ENCODE data around the gene NOL9. TPM values are rescaled to one million over a fixed set of nuclear protein-coding genes. Genes with fewer than 3 reads are reported as not detected.

Gene NOL9
- total RNA-seq, 1 donor from 2014 or later: 11.1 TPM

DNA sequence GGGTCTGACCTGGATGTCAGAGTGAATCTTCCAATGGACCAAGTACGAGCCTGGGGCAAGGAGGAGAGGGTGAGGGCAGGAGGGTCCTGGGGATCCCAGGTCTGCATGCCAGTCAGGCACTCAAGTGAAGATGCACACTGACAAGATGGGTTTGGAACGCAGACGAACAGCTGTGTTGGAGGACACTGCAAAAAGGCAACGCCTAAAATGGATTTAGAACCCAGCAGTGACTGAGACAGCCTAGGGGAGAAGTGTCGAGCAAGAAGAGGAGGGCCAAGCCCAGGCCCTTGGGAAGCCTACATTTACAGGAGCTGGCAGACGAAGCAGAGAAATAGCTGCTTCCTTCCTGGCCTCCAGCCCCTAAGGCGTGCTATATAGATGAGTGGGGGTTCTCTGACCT is 25.8 kb downstream of the NOL9 start:
- ATAC-seq: no peak
- DNase-seq (ENCODE audit: low spot score): no peak

DNA sequence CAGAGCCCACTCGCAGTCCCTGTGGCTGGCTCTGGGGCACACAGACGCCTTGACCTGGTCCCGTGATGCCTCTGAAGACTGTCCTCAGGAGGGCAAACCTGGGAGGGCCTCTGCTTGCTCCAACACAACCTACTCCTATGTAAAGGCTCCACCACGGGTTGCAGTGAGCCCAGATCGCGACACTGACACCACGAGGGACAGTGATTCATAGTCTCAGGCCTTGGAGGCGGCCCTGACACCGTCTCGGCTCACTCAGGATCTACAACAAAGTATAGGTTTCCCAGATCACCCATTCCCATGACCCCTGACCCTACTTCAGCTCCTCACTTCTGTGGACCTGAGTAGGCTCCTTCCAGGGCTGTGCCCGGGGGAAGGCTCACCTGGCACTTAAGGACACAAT is 28.0 kb downstream of the NOL9 start:
- ATAC-seq: no peak
- DNase-seq (ENCODE audit: low spot score): no peak

DNA sequence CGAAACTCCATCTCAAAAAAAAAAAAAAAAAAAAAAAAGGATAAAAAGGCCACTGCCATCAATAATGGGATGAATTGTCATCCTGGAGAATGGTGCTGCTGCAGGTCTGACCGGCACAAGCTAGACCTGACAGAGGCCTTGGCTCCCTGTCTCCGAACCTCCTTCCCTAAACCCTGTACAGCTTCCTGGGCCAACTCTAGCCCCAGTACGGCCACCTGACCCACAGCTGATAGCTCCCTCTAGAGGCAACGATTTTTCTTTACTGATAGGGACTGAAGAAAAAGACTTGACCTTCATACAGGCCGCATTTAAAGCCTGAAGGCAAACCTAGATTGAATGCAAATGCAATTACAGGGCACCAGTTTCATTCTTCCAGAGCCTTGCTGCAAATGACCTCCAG is 30.7 kb downstream of the NOL9 start:
- DNase-seq (ENCODE audit: low spot score) (no peak), ATAC-seq (peak; percentile 70)

DNA sequence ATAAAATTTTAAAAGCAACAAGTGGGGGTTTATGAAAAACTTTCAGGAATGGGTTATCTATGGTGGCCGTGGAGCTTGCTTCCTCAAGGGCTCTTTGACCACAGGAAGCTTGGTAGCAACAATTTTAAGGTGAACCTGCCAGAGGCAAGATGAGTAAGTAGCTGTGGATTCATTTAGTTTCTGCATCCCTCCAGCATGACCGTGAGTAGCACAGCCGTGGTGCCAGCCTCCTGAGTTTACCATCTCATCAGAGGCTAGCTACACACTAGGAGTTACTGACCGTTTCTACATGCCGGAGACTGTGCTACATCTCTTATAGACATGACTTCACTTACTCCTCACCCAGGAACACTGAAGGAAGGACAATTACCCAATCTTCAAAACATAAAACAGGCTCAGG is 32.8 kb downstream of the NOL9 start:
- ATAC-seq: no peak
- DNase-seq (ENCODE audit: low spot score): no peak

DNA sequence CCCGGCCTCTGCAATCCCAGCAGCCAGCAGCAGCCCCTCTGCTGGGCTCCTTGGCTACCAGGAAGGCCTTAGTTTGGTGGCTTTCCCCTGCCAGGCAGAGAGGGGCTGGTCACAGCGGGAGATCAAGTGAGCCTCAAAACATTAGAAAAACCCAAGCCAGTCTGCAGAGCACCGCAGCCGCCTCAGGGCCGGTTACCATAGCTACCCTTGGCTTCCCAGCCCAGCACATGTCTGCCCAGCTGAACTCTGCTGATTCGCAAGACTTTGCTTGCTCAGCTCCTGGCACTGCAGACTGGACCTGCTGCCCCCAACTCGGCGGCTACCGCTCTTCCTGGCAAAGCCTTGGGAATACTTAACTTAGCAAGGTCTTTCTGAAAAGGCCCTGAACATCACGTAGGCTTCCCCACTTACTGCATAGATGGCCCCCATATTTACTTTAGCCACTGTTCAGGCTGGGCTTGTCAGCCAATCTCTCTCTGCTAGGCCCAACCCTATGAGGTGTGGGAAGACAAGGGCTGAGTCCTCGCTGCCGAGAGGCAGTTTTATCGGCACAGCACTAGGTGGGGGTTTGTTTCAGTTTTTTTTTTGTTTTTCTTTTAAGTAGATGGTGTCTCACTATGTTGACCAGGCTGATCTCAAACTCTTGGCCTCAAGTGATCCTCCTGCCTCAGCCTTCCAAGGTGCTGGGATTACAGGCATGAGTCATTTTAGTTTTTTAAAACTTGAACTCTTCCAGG is 34.2 kb downstream of the NOL9 start:
- DNase-seq (ENCODE audit: low spot score): no peak
- ATAC-seq: peak; percentile 94

DNA sequence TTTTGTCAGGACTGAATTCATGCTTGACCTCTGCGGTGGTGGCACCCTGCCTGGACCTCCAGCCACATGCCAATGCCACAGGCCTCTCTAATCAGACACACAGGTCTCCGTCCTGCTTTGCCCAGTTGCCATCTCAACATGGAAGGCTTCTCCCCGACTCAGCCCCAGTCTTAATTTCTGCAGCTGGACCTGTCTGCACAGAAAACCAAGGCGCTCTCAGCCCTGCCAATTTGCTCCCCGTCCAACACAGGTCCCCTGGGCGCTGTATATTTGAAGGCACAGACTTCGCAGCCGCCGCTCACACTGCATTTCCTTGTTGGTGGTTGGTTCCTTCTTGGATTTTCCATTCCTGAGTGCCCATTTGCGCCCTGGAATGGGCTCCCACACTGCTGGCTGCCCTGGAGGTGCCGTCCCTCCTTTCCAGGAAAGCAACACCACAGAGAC is 34.8 kb downstream of the NOL9 start:
- peak; percentile 42 for ATAC-seq
- no peak for DNase-seq (ENCODE audit: low spot score)

DNA sequence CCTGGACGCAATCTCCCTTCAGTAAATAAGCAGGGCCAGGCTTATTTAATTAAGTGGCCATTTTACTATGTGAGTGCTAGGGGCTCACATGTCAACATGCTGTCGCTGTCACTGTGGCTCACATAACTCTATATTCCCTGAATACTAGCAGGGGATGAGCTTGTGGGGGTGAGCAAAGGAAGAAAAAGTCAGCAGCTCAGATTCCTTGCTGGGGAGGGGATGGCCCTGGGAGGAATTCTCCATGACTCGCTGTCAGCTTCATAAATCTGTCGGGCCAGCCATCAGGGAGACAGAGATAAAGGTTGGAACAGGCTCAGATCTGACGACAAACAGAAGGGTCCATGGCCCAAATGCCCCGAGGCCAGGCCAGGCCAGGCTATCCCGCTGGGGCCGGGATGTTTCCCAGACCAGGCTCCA is 36.9 kb downstream of the NOL9 start:
- DNase-seq (ENCODE audit: low spot score) (no peak), ATAC-seq (no peak)

DNA sequence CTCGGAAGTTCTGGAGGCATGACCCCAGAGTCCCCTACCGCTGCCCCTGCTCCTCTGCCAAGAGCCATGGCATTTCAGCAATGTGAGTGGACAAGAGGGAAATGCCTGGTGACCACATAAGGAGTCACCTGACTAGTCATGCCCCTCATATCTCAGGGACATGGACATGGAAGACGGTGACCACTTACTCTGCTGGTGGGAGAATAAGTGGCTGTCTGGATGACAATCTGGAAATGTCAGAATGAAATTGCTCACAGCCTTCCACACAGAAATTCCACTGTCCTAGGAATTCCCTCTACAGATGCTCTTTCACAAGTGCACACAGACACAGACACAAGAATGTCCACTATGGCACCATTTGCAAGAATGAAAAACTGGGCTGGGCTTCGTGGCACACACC is 38.5 kb downstream of the NOL9 start:
- DNase-seq (ENCODE audit: low spot score): no peak
- no peak for ATAC-seq

DNA sequence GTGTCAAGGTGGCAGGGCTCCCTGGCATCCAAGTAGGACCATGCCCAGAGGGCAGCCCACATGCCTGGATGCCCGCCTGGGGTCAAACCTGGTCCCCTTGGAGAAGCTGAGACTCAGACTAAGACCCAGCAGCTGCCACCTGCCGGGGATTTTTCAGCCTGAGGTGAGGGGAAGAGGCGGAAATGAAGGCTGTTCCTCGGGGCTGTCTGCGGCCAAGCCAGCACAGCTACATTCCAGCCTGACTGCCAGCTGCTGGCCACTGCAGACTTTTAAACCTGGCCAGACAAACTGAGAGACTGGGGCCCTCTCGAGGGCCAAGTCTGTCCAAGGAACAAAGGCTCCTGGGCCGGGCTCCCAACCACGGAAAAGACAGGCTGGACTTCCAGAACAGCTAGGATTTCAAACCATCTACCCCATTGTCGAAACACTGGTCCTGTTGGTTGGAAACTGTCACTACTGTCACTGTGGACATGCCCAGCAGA is 41.0 kb downstream of the NOL9 start:
- no peak for ATAC-seq
- DNase-seq (ENCODE audit: low spot score): no peak

DNA sequence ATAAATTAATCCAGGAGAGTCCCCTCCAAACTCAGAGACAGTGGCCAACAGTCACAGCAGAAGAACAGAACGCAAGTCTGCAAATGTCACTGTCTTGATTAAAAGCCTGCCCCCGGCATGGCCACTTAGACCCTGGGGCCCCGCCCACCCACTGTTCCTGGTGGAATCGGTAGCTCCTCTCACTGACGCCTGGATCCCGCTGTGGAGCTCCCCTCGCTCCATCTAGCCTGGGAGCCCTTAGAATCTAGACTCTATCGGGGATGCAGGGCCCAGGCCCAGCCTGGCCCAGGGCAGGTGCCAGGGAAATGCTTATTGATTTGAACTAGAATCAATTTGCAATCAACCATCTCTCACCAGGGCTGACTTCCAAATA is 41.4 kb downstream of the NOL9 start:
- ATAC-seq (no peak), DNase-seq (ENCODE audit: low spot score) (no peak)

DNA sequence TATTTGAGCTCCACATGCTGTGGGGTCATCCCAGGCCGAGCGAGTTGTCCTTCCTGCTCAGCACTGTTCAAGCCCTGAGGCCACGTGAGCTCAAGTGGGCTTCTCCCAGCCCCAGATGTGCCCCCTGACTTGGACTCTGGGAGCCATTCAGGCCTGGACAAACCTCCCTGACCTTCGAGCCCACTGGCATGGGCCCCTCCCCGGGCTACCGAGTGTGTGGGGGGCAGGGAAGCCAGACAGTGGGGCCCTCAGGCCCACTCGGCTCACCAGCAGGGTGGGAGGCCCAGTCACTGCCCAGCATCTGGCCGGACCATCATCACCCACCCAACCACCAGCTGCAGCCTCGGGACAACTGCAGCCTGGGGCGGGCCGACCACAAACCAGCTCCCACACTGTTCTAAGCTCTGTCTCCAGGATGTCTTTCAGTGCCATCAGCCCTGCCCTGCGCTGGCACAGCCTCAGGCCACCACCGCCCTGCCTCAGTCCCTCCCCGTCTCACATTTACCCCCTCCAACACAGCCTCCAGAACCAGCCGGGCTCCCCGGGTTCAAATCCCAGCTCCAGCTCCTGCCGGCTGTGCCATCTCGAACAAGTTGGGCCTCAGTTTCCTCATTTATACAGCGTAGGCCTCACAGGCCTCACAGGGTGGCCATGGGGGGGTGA is 41.9 kb downstream of the NOL9 start:
- DNase-seq (ENCODE audit: low spot score): no peak
- no peak for ATAC-seq

DNA sequence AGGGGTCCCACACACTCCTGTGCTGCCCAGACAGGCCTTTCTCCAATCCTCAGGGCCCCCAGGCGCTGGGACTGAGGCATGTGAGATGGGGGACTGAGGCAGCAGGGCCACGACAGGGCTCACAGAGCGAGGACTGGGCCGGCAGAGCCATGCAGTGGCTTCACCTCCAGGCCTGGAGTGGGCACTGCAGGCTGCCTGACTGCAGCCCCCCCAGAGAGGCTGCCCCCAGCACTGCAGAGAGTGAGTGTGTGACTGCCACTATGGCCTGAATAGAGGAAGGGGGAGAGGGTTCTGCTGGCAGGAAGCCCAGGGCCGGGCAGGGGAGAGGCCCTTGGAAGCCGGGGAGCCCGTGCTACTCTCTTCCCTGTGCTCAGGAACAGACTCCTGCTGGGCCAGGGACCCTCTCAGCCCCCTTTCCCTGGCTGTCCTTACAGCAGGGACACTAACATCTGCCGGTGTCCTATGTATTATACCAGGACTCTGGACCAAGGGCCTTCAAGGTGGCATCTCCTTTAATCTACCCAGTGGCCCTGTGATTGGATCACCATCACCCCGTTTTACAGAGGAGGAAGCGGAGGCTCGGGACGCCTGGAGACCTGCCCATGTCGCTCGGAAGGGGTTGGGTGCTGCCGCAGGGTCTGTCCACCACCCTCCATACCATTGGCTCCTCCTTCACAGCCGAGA is 42.6 kb downstream of the NOL9 start:
- DNase-seq (ENCODE audit: low spot score) (no peak), ATAC-seq (no peak)

DNA sequence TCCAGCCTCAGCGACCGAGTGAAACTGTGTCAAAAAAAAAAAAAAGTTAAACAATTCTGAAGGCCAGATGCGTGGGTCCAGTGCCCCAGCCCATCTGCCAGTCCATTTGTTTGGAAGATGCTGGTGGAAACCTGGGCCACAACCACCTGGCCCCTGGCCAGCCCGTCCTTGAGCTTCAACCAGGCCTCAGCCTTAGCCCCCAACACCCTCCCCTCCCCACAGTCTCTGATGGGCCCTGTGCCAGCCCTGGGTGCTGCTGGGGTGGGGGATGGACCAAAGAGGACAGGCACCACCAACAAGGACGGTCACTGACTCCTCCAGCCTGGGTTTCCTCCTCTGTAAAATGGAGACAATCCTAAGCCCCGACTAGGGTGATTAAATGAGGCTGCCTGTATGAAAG is 43.3 kb downstream of the NOL9 start:
- no peak for DNase-seq (ENCODE audit: low spot score)
- ATAC-seq: no peak

DNA sequence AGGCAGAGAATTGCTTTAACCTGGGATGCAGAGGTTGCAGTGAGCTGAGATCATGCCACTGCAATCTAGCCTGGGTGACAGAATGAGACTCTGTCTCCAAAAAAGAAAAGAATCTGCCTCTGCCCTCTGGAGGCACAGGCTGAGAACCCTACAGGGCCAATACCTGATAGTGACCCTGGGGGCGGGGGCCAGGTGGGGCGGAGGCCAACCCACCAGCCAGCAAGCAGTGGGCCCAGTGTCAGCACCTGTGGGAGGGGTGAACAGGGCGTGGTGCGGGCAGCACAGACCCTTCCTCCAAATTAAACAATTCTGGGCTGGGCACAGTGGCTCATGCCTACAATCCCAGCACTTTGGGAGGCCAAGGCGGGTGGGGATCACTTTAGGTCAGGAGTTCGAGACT is 43.8 kb downstream of the NOL9 start:
- no peak for ATAC-seq
- no peak for DNase-seq (ENCODE audit: low spot score)

DNA sequence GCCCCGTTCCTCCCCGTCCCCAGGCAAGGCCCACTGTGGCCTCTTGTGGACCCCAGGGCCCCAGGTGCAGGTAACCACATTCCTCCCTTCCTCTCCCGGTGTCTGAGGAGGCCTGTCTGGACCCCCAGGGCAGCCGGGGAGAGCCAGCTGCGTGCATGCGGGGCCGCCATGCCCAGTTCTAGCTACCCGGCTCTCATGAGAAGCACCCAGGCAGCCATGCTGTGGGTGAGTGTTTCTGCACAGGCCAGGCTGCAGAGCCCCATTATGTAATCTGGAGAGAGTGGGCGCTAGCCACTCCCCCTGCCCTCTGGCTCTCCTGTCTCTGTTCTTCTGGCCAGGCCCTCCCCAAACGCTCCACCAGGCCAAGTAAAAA is 44.4 kb downstream of the NOL9 start:
- DNase-seq (ENCODE audit: low spot score): no peak
- ATAC-seq: peak; percentile 52

DNA sequence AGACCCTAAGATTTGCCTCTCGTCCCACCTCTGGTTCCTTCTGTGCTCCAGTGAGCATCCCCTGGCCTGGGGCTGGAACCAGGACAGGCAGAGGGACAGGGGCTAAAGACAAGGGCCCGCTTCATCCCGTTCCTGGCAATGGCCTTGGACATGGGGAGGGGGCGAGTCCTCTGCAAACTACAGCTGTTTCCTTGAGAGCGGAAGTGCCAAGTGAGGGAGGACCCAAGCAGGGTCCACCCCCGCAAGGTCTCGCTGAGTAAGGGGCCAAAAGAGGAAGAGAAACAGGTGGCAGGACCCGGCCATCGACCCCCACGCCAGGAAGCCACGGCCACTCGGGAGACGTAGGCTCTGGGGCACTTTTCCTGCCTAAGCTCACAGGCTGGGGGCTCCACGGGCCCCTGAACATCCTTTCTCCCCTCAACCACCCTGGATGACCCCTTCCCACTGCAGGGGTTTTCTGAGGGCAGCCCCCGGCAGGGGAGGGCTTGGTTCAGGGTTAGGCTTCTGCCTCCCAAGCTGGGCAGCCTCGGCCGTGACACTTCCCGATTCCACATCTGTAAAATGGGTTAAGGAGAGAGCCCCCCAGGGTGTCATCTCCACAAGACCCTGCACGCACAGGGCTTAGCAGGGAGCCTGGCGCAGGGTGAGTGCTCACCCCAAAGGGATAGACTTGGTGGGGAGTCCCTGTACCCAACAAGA is 44.9 kb downstream of the NOL9 start:
- no peak for DNase-seq (ENCODE audit: low spot score)
- no peak for ATAC-seq

DNA sequence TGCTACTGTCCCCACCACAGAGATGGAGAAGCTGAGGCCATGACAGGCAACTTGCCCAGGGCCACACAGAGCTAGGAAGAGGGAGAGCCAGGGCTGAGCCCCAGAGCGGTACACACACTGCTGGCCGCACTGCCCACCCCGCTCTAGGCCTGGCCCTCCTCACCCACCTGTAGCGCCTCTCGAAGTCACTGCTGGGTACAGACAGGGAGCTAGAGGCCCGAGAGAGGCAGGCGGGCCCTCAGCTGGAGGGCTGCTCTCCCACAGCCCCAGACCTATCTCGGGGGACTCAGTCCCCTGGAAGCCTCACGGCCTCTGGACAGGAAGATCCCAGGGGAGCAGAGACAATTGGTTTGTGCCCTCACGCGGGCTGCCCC is 45.5 kb downstream of the NOL9 start:
- ATAC-seq (no peak), DNase-seq (ENCODE audit: low spot score) (no peak)

DNA sequence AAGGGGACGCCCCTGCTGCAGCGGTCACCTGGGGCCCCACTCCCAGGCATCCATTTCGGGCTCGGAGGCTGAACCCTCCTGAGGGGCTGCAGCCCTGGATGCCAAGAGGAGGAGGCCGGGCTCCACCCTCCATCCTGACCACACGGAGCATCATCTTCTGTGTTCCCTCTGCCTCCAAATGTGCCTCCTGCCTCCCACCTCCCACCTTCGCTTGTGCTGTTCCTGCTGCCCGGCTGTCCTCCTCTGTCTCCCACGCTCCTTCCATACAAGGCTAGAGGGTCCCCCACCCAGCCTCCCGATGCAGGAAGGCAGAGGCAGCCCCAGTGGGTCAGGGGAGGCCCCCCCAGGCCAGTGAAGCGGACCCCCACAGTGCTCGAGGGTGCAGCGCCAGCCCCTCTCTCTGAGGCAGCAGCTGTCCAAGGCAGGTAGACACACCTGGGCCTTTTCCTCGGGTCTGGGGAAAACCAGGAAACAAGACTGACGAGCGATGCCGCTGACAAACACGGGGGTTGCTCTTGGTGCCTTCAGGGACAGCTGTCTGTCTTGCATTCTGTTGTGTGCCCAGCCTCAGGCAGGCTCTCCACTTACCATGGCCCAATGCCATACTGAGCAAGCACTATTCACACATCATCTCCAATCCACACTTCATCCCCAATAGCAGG is 46.0 kb downstream of the NOL9 start:
- no peak for ATAC-seq
- no peak for DNase-seq (ENCODE audit: low spot score)

DNA sequence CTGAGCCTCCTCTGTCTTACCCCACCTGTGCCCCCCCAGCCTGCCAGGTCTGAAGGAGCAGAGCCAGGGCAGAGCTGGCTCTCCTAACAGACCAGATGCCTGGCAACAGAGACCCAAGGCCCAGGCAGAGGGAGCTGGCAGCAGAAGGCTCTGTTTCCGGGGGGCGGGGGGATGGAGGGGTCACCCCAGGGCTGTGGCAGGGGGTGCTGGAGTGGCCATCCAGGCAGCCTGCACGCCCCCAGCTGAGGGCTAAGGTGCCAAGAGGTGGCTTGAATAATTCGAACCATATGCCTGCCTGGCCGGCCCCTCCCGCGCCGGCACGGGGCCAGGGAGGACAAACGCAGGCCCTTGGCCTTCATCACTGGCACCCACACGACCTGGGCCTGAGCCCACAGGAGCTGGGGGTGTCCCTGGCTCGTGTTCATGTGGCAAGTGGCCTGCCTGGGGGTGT is 46.8 kb downstream of the NOL9 start:
- DNase-seq (ENCODE audit: low spot score): no peak
- ATAC-seq: no peak

DNA sequence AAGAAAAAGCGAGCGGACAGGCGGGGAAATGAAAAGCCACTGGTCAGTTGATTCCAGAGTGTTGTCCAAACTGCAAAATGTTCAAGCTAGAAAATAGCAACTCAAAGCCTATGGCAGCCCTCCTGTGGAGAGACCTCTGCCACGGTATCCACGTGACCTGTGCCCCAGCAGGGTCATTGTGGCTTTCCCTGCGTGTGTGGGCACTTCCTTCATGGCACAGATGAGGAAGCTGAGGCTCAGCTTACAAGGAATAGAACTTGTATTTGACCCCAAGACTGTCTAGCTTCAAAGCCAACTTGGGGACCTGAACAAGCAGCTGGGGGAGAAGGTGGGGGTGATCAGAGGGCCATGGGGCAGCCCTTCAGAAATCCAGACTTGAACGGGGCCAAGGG is 47.3 kb downstream of the NOL9 start:
- no peak for DNase-seq (ENCODE audit: low spot score)
- no peak for ATAC-seq

Measured in left lobe of liver (tissue), 2 donors.